Raji (cell line): ENCODE results near the gene TSHZ2.

Experiments
- POLR2A ChIP-seq: IDR thresholded peaks from 2 replicates; pipeline ENCODE4 v1.6.1; 2011; ENCODE audit warnings: low read depth, low read length, control low read depth; ENCODE audit not compliant: insufficient read depth

TSHZ2 gene

GRCh38 chr20:53177687-53178086 lies 205.5 kb downstream of the TSHZ2 start:
- TF ChIP-seq POLR2A = no peak

DNA sequence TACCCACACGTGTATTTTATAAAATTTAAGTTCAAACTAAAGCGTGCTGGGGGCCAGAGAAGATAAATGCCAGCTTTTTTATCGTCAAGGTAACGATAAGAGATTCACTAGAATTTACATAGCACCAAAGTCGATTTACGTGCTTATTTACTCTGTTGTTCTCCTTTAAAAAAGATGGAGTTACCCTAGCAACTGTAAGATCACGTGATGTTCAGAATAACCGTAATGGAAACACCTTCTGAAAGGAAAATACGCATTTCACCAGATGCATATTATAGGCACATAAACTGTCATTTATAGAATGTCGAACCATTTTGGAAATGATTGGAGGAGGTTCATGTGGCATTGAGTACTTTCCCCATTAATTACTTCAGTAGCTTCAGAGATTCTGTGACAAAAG lies 207.6 kb downstream of the TSHZ2 start:
- no peak for TF ChIP-seq POLR2A

DNA sequence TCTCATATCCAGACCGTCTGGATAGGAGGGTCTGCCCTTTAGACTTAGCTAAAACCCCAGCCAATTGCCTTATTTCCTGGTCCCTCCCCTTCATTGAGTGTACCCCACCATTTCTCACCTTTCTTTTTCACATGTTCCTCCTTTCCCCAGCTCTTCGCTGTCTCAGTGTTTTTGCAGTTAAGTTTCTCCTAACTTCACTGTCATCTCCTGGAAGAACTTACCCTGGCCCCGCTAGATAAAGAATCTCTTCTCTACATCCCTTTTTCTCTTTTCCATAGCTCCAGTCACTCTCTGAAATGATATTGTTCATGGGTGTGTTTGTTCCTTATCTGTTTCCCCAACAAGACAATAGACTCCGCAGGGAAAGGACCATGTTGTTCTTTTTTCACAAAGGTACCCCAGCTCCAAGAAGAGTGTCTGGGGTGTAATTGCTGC lies 208.8 kb downstream of the TSHZ2 start:
- TF ChIP-seq POLR2A = no peak

GRCh38 chr20:53181866-53182376 lies 209.8 kb downstream of the TSHZ2 start:
- TF ChIP-seq POLR2A = no peak

DNA sequence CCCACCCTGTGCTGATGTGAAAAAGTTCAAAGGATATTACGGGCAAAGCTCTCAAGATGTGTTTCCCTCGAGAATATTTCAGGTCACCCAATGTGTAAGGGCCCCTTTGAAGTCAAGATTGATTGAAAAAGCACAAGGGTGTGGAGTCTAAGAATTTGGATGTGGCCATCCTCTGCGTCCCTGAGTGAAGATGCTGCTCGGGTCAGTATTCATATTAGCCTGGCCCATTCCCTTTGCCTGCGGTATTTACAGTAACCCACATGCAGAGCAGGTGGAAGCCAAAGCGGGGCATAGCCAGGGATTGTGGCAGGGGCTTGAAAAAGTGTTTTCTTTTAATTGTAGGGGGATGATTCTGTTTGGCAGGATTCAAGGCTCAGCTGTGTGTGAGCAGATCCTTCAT lies 211.0 kb downstream of the TSHZ2 start:
- no peak for TF ChIP-seq POLR2A

DNA sequence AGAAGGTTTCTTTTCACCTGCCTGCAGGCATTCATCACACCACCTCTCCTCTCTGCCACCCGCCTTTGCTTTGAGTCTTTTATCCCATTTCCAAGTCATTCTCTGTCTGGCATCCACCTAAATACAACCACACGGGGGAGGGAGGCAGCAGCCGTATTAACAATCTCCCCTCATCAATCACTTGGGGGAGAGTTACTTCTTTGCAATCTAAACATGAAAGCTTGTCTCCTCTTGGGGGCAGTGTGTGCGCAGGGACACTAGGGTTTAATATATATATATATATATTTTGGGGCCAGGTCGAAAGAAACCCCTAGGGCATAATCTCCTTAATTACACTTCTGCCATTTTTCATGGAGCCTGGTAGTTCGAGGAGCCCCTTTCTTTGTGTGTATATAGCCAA lies 214.5 kb downstream of the TSHZ2 start:
- no peak for TF ChIP-seq POLR2A

- TF ChIP-seq POLR2A = no peak
Observed at GRCh38 chr20:53187392-53188068, 215.4 kb downstream of the TSHZ2 start.

- no peak for TF ChIP-seq POLR2A
Observed at GRCh38 chr20:53190225-53190624, 218.1 kb downstream of the TSHZ2 start.

- no peak for TF ChIP-seq POLR2A
Observed at GRCh38 chr20:53191957-53192356, 219.8 kb downstream of the TSHZ2 start.

GRCh38 chr20:53194306-53195290 lies 222.4 kb downstream of the TSHZ2 start:
- TF ChIP-seq POLR2A = no peak

DNA sequence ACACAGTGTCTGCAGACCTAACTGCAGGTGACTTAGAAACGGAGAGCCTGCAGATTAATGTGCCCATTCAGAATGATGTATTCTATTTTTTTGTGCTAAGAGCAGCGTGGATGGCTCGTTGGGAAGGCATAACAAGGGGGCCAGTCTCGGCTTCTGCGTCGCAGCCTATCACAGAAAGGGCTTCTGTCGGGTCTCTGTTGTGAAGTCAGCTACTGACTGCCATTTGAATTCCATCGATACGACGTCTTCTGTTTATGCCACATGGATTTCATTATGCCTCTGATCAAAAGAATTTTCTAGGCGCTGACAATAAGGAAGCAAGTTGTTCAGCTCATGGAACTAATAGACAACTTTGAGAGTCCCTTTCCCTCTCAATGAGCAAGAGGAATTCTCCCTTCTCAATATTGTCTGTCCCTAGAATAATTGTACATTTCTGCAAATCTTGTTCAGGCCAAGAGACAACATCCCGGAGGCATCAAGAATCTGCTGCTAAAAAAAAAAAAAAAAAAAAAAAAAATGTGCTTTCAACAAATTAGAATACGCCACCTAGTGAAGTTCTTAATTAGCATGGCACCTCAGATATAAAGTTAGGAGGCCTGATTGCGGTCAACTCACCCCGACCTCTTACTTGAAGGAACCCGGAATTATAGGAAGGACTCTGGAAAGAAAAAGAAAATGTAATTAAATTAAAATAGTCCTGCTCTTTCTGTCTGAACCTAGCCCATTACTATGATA lies 223.9 kb downstream of the TSHZ2 start:
- TF ChIP-seq POLR2A = no peak

DNA sequence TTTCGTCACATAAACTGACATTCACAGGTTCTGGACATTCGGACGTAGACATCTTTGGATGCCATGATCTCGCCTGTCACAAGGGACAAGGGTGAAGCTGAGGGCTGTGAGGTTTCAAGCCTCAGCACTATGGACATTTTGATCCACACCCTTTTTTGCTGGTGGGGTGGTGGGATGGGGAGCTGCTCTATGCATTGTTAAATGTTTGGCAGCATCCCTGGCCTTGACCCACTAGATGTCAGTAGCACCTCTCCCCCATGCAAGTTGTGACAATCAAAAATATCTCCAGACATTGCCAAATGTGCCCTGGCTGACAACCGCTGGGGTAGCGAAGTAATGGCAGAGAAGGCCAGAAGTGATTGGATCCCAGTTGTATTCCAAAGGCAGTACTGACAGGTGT lies 229.4 kb downstream of the TSHZ2 start:
- no peak for TF ChIP-seq POLR2A

DNA sequence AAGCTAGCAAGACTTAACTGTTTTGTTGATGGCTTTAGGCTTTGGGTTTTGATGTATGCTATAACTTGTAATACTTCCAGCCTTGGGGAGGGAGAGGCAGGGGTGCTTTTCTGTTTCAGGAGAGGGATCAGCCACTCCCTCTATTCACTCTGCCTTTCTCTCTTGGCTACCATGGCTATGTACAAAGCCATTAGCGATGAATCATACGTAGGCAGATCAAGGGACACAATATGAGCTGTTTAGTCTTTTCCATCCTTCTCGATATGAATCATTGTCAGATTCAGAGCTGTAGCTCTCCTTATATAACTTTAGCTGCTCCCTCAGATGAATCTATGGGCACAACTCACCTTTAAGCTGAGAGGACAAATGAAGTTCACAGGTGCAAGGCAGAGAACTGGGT lies 230.6 kb downstream of the TSHZ2 start:
- TF ChIP-seq POLR2A = no peak

DNA sequence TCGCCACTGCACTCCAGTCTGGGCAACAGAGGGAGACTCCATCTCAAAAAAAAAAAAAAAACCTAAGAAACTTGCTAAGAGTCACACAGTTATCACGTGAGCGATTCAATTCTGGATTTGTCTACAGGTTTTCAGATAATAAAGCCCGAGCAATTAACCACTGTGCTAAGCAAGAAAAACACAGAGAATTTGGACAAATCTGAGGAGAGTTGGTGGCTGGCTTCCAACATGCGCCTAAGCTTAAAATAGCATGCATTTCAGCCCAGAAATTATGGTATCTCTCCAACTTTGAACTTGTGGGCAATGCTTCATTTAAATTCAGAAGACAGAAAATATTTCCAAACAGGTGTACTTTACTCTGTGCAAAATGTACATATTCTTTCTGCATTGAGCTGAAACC lies 232.9 kb downstream of the TSHZ2 start:
- no peak for TF ChIP-seq POLR2A
